Stimulated activated CD8-positive, alpha-beta memory T cell treated with anti-CD3 and anti-CD28 coated beads, Interleukin-4, amount 100 ng/mL, for 48 hours (primary cell): ENCODE data around the gene PTPRE.

Experiments used
- DNase-seq: peaks from one replicate; pipeline ENCODE4 v3.0.0-alpha.2; 2020

PTPRE gene

GRCh38 chr10:127959428-127959827 is 52.5 kb downstream of the PTPRE start:
- no peak for DNase-seq

DNA sequence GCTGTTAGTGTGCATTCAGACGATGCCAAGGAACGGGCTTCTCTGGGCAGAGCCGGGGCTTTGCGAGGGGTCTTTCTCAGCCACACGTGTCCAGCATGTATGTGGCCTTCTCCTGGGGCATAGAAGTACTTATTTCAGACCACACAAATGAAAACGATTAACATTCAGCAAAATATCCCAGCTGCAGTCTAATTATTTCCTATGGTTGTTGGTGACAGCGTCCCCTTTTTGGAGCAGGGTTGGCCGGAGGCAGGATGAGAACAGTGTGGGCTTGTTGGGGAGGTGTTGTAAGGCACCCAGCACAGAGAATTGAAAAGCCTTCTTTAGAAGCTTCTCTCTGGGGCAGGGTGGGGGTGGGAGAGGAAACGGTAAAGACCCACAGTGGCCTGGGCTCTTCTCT is 54.2 kb downstream of the PTPRE start:
- no peak for DNase-seq

GRCh38 chr10:127962205-127962604 is 55.3 kb downstream of the PTPRE start:
- no peak for DNase-seq

- no peak for DNase-seq
These were observed 56.2 kb downstream of the PTPRE start for GRCh38 chr10:127963136-127963535.

DNA sequence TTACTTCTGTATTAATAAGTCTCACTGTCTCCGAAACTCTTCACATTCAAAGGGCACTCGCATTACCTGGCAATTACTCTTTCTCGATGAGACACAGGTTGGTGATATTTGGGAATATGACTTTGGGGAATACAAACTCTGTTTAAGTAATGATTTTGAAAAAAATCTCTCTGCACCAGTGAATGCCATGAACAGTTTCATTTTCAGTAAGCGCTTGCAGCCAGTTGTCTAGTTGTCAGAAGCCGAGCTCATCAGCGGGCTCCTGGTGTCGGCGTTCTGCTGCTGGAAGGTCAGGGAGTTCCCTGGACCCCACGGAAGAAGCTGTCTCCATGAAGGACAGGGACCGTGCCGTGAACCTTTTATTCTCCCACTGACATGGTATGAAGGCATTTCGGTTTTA is 57.7 kb downstream of the PTPRE start:
- DNase-seq, result no peak

- no peak for DNase-seq
These were observed 60.0 kb downstream of the PTPRE start for GRCh38 chr10:127966875-127967274.

DNA sequence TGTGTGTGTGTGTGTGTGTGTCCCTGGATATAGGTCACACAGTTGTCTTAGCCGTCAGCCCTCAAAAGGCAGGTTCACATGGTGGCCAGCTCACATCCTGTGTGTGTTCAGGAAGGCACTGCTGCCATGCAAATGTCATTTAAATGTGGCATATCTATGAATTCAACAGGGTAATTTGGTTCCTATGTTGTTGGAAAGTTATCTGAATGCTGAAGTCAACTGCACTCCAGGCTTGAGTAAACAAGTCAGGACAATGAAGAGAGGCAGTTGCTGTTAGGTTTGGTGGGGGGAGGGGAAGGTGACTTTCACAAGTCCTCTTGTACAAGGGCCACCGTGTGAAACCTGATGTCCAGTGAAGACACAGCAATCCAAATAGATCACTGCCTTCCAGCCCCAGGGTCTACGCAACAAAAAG is 61.1 kb downstream of the PTPRE start:
- no peak for DNase-seq

DNA sequence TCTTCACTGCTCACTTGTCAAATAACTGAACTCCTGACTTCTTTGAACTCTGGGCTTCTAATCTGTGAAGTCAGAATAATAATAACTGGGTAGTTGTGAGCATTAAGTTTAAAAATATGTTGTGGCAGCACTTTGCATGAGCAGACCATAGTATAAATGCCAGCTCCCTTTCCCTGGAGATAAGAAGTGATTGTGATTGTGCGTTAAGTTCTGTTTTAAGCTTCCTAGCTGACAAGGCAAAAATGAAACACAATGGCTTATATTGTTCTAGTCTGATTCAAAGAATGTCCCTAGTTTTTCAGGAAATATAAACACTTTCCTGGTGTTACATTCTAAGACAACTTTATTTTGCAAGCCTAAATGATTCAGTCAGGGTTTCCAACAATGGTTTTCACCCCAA is 61.8 kb downstream of the PTPRE start:
- no peak for DNase-seq

- no peak for DNase-seq
These were observed 64.4 kb downstream of the PTPRE start for GRCh38 chr10:127971101-127971946.

GRCh38 chr10:127971963-127972615 is 65.2 kb downstream of the PTPRE start:
- DNase-seq, result no peak

- DNase-seq, result peak; percentile 11
These were observed 66.0 kb downstream of the PTPRE start for GRCh38 chr10:127972751-127973357.

- no peak for DNase-seq
These were observed 66.9 kb downstream of the PTPRE start for GRCh38 chr10:127973791-127974311.

DNA sequence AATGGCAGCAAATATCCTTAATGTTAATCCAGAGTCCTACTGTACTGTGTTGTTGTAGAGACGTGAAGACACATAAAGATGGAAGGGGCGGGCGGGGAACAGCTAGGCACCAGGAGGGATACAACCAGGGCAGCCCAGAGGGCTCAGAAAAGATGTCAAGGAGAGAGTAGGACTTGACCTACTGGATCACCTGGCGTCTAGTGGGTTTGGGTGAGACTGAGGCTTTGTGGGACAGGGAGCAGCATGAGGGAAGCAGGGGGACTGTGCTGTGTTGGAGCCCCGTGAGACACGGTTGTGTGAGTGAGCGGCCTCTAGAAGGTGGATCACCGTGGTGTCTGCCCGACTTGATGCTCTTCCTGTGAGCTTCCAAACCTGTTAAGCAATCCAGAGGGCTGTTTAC is 68.0 kb downstream of the PTPRE start:
- no peak for DNase-seq

GRCh38 chr10:127976286-127976685 is 69.4 kb downstream of the PTPRE start:
- peak; percentile 3 for DNase-seq

- DNase-seq, result peak; percentile 5
These were observed 69.9 kb downstream of the PTPRE start for GRCh38 chr10:127976701-127977356.

- DNase-seq, result peak; percentile 30
These were observed 70.6 kb downstream of the PTPRE start for GRCh38 chr10:127977357-127978009.

DNA sequence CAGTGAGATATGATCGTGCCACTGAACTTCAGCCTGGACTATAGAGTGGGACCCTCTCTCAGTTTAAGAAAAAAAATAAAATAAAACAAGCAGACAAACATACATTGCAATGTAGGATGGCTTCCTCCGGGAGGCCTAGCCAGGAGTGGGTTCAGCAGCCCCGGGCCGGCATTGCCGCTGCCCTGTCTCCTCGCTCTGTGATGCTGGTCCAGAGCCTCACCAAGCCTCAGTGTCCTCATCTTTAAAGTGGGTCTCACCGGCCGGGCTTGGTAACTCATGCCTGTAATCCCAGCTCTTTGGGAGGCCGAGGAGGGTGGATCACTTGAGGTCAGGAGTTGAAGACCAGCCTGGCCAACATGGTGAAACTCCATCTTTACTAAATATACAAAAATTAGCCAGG is 71.6 kb downstream of the PTPRE start:
- peak; percentile 10 for DNase-seq

DNA sequence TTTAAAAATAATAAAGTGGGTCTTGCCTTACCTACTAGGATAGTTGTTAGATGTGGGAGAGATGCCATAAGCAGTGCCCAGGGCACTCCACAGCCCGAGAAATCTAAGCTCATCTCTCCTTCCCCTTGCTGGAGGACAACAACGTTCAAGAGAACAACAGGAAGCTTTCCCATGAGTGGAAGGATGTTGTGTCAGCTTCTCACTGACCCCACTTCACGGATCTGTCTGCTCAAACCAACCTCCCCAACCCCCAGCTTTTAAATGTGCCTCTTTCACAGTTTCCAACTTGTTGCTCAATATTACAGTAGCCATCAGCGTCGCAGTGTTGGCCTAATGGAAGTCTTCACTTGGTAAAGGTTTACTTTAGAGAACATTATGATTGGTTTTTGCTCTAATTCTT is 72.1 kb downstream of the PTPRE start:
- DNase-seq, result peak; percentile 6

- peak; percentile 10 for DNase-seq
These were observed 72.7 kb downstream of the PTPRE start for GRCh38 chr10:127979566-127979965.

DNA sequence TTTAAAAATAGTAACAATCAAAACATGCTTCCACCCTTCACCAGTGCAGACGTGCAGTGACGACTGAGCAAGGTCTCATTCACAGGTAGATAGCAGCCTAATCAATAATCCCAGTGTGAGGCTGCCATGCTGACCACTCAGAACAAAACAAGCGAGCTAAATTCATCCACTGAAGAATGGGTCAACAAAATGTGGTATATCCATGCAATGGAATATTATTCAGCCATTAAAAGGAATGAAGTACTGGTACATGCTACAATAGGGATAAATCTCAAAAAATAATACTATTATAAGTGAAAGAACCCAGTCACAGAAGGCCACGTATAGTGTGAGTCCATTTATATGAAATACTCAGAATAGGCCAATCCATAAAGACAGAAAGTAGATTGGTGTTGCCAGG is 74.0 kb downstream of the PTPRE start:
- no peak for DNase-seq

DNA sequence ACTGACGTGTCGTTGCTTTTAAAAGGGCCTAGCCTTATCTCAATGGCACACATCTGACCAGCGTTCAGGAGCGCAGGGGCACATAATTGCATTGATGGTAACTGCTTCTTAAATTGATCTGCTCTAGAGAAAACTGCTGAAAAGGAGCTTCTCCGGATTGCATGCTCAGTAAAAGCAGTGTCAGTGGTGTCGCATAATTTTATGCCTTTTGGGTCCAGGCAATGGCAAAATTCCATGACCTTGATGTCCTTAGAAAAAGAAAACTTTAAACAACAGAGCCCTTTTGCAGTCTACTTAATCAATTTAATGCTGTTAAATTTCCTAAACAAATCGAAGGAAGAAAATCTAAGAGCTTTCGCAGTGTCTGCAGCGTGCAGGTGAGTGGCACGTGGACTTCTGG is 75.7 kb downstream of the PTPRE start:
- peak; percentile 10 for DNase-seq

DNA sequence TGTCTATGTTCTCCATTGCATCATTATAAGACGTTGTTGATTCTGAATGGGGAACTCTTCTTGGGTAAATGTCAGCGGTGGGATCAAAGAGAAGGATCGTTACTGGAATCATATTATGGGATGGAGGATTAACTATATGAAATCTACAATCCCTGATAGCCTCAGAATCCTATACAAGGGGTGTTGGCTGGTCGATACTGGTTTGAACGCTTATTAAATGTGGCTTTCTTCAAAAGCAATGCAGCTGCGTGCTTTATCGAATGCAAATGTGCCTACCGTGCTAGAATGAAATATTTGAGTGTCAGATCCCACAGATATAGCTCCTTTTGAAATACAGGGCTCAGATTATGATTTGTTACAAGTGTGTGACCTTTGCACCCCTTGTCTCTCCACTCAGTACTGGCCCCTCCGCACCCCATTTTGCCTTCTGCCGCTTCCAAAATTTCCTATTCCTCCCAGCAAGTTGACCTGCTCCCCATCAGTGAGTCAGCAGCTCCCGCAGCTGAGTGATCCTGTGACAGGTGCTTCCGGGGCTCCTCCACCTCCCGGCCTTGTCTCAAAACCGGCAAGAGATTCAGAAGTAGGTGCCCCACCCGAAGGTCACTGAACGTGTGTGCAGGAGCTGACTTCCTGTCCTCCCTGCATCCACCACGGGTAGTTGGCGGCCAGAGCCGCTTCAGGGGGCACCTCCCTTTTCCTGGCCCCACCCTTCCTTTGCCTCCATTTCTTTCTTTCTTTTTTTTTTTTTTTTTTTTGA is 76.6 kb downstream of the PTPRE start:
- DNase-seq, result no peak
